Superior temporal gyrus (tissue), 1 donor: ENCODE data around the gene APP.
"Not testable (repeated sequence)": the region's sequence is repeated elsewhere in the genome, so short reads cannot be mapped to it uniquely, and the experiment has no call there.

Experiments used
- DNase-seq: peaks from one replicate; pipeline ENCODE4 v3.0.0-alpha.2; 2016; ENCODE audit errors: extremely low spot score

The APP gene

DNA sequence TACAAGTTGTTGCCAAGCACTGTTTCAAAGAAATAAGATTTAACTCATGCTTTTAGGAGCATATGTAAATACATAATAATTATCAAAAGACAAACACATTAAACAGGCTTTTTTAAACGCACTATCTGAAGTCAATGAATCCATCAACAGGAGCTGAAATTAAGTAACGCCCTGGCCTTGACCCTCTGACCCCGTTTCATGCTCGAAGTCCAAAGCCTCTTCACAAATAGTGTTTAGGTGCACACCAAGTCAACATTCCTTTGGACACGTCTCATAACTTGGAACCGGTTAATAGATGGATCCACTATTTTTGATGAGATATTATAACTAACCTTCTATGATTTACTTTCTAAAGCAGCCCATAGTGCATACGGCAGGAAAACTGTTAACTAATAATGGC is 226.5 kb downstream of the APP start:
- no peak for DNase-seq

DNA sequence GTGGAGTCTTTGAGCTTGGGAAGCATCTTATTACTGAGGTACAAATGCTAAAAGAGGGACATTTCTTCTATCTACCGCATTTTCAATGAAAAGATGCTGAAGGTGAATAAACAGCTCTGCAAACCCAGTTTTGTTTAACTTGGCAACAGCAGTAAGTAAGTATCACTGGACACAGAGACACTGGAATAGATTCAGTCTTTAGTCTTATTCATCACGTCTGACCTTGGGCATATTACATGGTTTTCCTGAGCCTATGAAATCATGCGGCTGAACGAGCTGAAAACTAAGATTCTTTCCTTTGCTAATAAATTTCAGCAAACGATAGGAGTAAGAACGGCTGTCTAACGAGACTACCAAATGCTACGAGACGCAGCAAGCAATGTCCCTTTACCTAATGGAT is 228.4 kb downstream of the APP start:
- DNase-seq: no peak

DNA sequence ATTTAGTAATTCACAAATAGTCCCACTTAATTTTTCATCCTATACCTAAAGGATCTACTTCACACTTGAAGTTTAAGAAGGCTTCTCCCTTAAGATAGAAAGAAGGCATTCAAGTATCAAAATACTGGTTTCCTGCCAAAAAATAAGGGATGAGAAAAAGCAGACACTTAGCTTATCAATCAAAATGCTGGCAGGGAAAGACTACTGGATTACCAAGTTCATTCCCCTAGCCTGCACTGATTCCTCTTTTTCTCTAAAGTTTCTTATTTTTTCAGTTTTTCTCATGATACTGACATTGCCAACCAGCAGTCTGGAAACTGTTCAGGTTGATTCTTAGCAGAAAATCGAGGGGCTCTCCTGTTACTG is 231.2 kb downstream of the APP start:
- DNase-seq: no peak

DNA sequence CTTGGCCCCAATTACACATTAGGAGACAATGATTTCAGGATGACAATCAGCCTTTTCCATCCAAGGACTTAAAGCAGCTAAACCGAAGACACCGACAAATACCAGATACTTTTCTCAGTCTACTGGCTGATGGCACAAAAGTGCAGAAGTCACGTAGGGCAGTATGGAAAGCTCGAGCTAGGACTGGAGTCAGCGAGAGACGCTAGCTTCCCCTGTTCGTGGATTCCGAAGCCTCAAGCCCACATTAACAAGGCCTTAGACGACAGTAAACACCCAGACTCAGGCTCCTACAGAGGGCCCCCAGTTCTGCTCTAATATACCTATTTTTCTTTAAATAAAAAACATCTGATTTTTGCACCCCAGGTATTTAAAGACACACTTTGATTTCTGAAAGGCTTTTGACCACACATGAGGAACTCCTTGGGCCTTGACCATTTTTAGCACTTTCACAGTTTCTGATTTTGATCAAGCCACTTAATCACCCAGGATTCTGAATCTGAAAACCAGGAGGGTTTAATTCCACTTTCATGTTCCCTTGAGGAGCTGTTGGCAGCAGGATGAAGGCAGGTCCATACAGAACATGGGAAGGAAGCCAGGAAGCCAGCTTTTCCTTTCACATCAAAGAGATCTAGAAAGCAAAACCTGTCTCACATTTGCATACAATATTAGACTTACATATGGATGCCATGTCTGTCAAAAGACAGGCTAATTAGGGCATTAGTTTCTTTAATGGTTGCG is 231.7 kb downstream of the APP start:
- no peak for DNase-seq

DNA sequence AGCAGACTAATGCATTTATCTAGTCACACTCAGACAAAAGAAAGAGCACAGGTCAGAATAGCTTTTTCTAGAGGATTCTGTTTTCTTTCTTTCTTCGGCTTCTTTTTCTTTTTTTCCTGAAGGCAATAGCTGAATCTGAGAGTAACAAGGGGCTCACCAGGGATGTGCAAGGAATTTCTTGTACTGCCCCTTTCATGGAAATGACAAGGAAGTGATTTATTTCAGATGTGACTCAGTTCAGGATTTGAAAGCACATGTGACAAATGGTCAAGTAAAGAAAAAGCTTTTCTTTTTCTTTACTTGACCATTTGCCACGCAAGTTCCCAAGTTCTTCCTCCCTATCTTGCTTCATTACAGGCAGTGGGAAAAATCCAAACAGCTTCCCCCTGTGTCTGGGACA is 233.8 kb downstream of the APP start:
- no peak for DNase-seq

DNA sequence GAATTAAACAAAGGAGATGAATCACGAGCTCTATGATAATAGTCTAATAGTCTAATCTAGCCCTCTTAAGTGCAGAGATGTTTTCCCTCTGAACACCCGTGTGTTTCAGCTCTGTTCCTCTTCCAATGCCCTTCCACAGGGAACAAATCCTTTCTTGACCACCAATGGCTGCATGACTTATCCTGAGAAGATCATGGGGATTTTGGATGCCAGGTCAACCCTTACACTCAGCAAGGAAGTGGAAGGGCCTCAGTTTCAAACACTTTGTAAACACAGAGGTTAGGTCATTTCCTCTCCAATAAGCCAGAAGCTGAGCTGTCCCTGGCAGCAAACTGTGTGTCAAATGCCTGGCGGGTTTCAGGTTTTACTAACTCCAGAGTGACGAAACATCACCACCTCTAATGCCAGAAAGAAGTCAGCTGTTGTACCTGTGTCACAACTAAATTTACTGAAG is 235.8 kb downstream of the APP start:
- no peak for DNase-seq

DNA sequence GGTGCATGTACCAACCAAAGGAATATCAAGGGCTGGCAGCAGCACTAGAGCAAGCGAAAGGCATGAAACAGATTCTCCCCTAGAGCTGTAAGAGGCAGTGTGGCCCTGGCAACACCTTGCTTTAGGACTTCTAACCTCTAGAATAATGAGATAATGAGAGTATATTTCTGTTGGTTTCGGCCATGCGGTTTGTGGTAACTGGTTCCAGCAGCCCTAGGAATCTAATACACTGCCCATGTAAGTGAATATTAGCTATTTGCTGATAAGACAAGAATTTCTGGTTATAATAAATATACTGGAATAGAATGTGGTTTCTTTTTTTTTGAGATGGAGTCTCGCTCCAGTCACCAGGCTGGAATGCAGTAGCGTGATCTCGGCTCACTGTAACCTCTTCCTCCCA is 236.4 kb downstream of the APP start:
- DNase-seq: no peak

DNA sequence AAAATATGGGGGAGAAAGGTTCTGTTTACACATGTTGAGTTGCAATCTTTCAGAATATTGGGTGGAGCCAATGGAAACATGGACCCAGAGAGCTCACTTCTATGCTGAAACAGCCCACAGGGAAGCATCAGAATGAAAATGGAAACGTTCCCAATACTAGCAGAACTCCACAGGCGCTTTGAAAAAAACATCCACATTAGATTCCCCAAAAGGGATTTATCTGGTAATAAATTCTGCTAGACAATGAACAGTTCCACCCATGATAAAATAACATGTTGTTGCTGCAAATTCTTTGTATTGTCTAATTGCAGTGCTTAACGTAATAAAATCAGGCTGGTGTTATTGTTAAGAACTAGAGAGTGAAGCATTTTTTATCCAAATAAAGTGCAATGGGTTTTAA is 238.8 kb downstream of the APP start:
- DNase-seq: no peak

DNA sequence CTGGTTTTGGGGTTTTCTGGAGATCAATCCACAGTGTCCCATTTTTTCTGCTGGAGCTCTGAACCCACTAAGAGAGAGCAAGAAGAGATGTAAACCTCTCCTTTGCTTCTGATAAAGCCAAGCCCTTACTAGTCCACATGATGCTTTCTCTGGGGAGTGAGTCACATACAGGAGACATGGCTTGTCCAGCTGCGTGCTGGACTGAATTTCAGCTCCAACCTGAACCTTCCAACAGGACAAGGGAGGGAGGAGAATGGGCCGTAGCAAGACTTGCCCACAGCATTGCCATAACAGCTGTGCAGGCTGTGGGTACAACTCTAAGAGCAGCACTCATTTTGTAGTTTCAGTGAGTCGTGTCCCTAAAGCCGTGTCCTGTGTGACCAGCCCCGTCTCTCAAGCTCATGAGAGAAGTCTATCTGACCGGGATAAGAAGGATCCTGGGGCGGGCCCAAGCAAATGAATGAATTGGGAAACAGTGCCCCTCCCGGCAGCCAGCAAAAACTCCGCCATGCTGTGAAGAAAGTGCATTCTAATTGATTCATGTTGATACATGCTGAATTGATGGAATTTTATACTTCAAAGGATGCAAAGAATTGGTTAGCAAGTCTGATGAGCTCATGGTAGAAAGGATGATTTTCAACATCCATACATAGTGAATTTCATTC is 240.6 kb downstream of the APP start:
- DNase-seq: peak; percentile 82

DNA sequence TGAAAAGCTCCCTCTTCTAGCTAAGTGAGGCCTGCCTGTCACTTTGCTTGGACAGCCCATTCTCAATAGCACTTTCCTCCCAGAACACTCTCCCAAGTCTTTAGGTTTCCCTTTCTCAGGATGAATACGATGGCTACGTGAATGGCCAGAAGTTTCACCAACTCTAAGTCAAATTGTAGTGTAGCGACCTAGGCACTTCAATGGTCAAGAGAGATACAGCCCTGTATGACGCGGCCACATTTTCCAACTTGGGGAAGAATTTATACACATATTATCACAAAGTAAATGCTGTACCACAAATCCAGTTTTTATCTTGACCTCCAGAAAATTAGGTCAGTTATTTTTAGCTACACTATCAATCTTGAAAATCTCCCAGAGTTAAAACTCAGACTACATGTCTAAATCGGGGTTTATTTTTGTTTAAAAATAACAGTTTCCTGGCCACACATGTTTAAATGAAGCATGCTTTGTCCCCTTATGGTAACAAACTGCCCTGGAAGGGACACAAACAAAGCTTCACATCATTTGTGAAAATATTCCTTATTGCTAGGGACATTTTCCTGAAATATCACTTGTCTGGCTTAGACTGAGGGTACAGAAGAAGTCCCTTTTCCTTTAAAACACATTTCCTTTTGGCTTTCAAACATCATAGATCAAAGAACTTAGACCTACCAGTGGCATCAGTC is 243.2 kb downstream of the APP start:
- no peak for DNase-seq

DNA sequence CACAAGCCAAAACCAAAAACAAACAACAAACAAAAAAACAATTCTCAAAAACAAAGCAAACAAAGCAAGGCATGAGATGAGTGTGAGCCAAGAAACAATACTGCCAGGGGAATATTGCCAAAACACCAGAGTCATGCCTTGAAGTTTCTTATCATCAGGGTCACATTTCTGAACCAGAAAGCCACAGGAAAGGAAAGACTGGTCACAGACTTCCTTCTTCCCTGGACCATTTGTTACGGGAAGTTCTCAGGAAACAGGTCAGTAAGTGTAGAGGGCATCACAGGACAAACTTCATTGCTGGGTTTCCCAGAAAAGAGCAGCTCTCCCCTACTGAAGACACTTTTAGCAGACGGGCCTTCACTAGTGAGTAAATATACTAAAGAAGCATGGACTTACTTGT is 244.6 kb downstream of the APP start:
- DNase-seq: peak; percentile 80

DNA sequence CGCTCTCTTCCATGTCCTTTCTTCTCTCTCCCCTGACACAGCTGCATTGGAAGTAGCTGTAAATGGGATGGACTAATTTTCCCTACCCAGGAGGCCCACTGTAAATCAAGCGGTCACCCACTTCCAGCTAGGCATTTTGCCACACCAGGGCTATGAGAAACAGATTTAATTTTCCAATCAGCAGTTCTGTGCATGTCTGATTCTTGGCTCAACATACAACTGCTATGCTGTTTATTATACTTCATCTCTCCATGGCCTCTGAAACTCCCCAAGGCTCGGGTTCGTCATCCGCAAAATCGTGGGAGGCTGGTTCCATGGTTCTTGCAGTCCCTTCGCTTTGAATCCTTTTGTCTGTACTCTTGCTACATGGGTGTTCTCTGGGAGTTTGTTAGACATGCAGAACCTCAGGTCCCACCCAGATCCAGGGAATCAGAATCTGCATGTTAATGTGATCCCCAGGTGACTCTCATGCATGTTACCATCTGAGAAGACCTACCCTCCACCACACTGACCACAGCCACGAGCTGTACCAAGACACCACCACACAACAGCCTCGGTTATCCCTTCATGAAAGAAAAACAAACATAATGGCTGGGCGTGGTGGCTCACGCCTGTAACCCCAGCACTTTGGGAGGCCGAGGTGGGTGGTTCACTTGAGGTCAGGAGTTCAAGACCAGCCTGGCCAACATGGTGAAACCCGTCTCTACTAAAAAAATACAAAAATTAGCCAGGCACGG is 245.3 kb downstream of the APP start:
- peak; percentile 86 for DNase-seq

DNA sequence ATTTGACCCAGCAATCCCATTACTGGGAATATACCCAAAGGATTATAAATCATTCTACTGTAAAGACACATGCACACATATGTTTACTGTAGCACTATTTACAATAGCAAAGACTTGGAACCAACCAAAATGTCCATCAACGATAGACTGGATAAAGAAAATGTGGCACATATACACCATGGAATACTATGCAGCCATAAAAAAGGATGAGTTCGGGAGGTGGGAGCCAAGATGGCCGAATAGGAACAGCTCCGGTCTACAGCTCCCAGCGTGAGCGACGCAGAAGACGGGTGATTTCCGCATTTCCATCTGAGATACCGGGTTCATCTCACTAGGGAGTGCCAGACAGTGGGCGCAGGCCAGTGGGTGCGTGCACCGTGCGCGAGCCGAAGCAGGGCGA is 252.4 kb downstream of the APP start:
- not testable (repeated sequence) for DNase-seq

DNA sequence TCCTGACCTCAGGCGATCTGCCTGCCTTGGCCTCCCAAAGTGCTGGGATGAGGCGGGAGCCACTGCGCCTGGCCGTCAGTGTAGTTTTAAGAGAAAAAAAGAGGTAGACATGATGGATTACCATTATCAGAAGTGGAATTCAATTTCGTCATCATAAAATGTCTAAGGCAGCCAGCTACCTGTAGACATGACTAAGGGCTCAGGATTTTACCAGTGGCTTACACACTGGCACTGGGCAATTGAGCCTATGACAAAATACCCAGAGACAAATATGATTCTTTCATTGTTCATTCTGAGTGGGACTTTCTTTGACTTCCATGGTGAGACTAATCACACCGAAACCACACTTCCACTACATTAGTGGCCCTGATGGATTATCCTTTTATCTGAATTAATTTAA is 254.3 kb downstream of the APP start:
- DNase-seq: no peak

DNA sequence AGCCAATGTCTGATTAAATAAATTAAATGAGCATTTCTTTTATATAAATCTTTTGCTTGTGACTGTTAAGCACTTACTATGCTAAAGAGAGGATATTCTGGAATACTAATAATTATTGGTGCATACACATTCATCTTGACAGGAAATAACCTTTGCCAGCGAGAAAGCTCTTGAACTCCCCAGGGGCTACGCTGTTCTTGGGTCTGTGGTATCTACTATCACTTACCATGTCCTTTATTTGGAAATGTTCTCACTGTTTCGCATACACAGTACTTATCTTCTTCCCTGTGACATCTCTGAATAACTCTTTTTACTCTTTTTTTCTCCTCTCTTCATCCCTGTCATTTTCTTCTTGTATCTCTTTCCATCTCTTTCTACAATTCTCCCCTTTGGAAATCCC is 257.1 kb downstream of the APP start:
- DNase-seq: peak; percentile 30

DNA sequence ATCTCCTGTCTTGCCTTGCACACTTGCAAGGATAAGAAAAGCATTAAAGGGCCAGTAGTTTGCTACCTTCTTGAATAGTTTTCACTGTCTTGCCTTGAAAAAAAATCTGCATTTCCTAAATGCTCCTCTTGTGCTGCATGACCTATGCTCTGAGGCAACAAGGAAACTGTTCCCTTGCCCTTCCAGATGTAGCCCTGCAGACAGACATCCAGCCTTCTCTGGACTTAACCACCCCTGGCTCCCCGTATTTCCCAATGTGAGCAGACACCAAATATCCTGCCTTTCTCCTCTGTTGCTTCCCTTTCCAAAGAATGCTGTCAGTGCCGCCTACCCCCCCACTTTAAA is 258.2 kb downstream of the APP start:
- DNase-seq: no peak

DNA sequence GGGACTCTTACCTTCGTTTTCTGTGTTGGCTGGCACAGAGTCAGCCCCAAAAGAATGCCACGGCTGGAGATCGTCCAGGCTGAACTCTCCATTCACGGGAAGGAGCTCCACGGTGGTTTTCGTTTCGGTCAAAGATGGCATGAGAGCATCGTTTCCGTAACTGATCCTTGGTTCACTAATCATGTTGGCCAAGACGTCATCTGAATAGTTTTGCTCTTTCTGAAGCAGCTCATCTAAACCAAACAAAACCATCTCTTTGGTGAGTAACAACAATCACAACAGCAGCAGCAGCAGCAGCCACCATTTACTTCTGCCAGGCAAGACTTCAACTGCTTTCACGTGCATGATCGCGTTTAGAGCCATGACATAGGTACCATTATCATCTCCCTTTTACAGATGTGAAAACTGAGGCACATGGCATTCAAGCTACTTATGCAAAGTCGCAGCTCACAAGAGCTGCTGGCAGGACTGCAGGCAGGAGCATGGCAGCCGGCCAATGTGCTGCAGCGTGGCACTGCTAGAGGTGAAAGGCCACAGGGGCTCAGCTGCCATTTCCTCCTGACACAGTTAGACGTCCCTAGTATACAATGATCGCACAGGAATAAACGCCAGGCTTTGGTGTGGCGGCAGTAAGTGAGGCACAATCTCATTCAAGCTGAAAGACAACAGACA is 258.7 kb downstream of the APP start:
- DNase-seq: peak; percentile 73

DNA sequence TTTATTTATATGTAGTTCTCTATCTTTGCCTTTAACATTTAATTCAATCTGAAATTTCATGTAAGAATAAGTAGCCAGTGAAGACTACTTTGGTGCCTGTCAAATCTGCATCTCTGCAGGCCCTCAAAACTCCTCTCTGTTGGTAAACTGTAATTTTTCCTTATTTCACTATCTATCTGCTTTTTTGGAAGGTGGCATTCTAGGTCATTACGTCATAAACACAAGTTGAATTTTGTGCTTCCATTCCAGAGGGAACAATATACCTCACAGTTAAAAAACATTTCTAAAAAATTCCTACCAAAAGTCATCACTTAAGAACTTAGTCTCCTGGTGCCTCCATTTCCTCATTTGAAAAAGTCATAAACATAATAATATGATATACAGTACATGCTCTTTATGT is 259.8 kb downstream of the APP start:
- DNase-seq: peak; percentile 60

DNA sequence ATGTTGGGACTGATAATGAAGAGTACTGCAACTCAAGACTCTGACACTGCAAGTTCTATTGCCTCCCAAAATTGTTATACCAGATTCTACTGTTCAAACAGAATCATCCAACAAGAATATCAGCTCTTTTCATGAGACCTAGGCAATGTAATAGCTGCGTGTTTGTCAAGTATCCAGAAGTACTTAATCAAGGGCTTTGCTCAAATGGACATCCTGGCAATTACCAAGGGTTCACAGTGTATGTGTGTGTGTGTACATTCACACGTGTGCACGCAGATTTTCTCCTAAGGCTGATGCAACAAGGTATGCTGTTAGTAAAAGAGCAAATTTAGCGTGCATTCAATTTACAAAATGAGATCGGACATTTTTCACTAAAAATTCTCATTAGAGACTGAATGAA is 261.2 kb downstream of the APP start:
- DNase-seq: peak; percentile 34

DNA sequence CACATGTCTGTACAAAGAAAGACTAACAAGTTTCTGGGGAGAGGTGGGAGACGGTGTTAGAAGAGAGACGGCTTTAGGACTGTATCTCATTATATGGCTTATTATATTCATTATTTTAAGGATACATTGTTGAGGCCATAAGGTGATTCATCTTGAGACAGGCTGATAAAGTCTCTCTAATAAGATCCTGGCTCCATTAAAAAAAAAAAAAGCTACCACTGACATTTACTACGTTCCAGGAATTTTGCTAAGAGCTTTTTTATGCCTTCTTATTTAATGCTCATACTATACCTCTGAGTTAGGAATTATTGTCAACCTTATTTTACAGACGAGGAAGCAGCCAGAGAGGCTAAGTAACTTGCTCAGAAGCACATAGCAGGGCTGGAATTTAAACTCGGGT is 262.1 kb downstream of the APP start:
- no peak for DNase-seq

DNA sequence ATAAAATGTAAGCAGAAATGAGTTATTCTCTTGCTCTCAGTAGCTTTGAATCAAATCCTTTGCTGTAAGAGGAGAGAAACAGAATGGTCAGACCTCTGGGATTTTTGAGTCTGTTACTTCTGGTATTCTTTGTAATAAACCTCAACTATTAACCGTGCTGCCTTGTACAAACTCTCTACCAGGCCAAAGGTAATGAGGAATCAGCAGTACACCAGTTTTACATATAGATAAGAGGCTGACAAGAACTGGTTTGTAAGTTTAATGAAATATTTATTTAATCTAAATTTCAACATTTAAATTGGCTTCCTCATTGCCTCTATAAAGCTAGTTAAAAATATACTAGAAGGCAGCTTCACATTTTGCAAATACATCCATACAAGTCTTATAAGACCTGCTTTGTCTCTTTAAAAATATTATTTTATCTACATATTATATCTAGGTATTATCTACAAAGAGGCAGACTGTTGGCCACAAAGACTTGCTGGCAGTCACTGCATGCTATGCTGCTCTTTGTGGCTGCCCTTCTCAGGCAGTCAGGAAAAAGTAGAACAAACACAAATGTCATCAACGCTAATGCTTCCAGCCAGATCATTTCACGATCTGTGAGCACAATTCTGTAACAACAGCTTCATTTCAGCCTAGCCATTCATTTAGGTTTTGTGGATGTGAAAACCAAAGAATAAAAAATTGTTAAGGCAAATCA is 262.8 kb downstream of the APP start:
- DNase-seq: peak; percentile 78
